HEK293T (cell line): ENCODE measurements around the gene CYP3A4.

Experiments
- BHLHE40 ChIP-seq: fragments of 450-650 bp; IDR thresholded peaks from 2 replicates; pipeline ENCODE4 v1.6.1; 2016; ENCODE audit warnings: mild to moderate bottlenecking, moderate library complexity, borderline replicate concordance
- ELF4 ChIP-seq: fragments of 450-650 bp; IDR thresholded peaks from 2 replicates; pipeline ENCODE4 v1.6.1; 2017; ENCODE audit warnings: antibody characterized with exemption
- FOXK2 ChIP-seq: fragments of 450-650 bp; IDR thresholded peaks from 2 replicates; pipeline ENCODE4 v1.6.1; 2016; ENCODE audit warnings: mild to moderate bottlenecking
- SP1 ChIP-seq: fragments of 450-650 bp; IDR thresholded peaks from 2 replicates; pipeline ENCODE4 v1.6.1; 2017

GRCh38 chr7:99766484-99767099 is 17.4 kb downstream of the CYP3A4 start:
- TF ChIP-seq FOXK2 (no peak), ELF4 (no peak), SP1 (no peak), BHLHE40 (no peak)
